Uterus (tissue), 4 donors: Measurements from ENCODE around the gene TMEM106C. TPM values are rescaled to one million over a fixed set of nuclear protein-coding genes. Genes with fewer than 3 reads are reported as not detected.

ENCODE experiments used
- DNase-seq, 2 donors: peaks; one replicate each; pipeline ENCODE4 v3.0.0-alpha.2; 2019 to 2020
- H3K27ac ChIP-seq, 2 donors: fragments of 200-600 bp; sonication (generic); 1 replicate in 1 of 2; 2 replicates in 1 of 2; pipeline ENCODE4 v1.5.1; 2016 to 2018
- H3K27me3 ChIP-seq, 2 donors: fragments of 200-600 bp; sonication (generic); one replicate each; pipeline ENCODE4 v1.5.1; 2018 to 2019; ENCODE audit warnings: control low read depth in 1 of 2
- H3K36me3 ChIP-seq, 2 donors: fragments of 200-600 bp; sonication (generic); one replicate each; pipeline ENCODE4 v1.5.1; 2019; ENCODE audit warnings: control low read depth in 1 of 2
- H3K4me1 ChIP-seq, 2 donors: fragments of 200-600 bp; sonication (generic); one replicate each; pipeline ENCODE4 v1.5.1; 2018 to 2019; ENCODE audit warnings: control low read depth in 1 of 2
- H3K4me3 ChIP-seq, 2 donors: fragments of 200-600 bp; sonication (generic); 1 replicate in 1 of 2; 2 replicates in 1 of 2; pipeline ENCODE4 v1.5.1; 2018 to 2019; ENCODE audit warnings: mild to moderate bottlenecking in 1 of 2
- H3K9me3 ChIP-seq, 2 donors: fragments of 200-600 bp; sonication (generic); one replicate each; pipeline ENCODE4 v1.5.1; 2019; ENCODE audit warnings: control low read depth in 1 of 2
- POLR2A ChIP-seq, 2 donors: fragments of 450-650 bp; IDR thresholded peaks; one replicate each; pipeline ENCODE4 v1.6.1; 2016; ENCODE audit warnings: antibody characterized with exemption in 2 of 2, mild to moderate bottlenecking in 1 of 2, moderate library complexity in 1 of 2
- intact Hi-C: fragments of 100-400 bp; cut with DNase I; formaldehyde crosslinking; loops from one replicate; pipeline ENCODE4 v1.15.1; 2023; ENCODE audit warnings: low total_unique reads
- total RNA-seq, 4 donors: library from RNA; depleted of rRNA in 3 of 4; stranded (reverse); fragments of >200 nt in 3 of 4; gene quantifications; one replicate each; pipeline versions ENCODE4 v1.1.0 to v1.2.4, GENCODE V29; 2014 to 2023
- TF ChIP-seq, protein P1 (sequence below), 4 experiments: fragments of 200-600 bp in 2 of 4; fragments of 450-650 bp in 2 of 4; sonication (generic) in 2 of 4; IDR thresholded peaks; one replicate each; pipeline ENCODE4 v1.5.1; 2016 to 2019; ENCODE audit warnings: antibody characterized with exemption in 4 of 4, mild to moderate bottlenecking in 2 of 4, moderate library complexity in 1 of 4
- donor health status: DM: yes; HTN: yes; CAD: no.

The TMEM106C gene
- total RNA-seq, 4 donors from 2014 or later = 54.9 to 157 (median 77.6) TPM

DNA sequence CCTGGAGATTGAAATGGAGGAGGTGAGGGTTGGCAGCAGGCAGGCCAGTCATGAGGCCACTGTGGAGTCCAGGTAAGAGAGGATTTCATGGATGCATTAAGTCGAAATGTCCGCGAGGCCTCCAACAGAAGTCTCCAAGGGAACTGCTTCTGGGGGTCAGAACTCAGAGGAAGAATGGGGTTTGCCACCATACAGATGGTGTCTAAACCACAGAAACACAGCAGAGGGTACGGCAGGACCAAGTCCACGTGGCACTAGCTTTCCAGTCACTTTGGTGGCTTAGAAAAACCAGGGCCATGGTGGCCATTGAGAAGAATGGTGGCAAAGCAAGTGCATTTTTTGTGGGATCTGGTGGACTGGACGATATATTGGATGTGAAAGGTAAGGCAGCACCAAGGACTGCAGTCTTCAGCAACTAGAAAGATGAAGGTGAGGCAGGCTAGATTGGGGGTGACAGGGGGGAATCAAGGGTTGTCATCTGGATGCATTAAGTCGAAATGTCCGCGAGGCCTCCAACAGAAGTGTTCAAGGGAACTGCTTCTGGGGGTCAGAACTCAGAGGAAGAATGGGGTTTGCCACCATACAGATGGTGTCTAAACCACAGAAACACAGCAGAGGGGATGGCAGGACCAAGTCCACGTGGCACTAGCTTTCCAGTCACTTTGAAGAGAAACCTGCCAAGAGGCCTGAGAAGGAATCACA, 22.5 kb upstream of the TMEM106C start:
- TF ChIP-seq POLR2A (IDR thresholded peaks at IDR 0.05) = no peak
- TF ChIP-seq, protein P1, sequence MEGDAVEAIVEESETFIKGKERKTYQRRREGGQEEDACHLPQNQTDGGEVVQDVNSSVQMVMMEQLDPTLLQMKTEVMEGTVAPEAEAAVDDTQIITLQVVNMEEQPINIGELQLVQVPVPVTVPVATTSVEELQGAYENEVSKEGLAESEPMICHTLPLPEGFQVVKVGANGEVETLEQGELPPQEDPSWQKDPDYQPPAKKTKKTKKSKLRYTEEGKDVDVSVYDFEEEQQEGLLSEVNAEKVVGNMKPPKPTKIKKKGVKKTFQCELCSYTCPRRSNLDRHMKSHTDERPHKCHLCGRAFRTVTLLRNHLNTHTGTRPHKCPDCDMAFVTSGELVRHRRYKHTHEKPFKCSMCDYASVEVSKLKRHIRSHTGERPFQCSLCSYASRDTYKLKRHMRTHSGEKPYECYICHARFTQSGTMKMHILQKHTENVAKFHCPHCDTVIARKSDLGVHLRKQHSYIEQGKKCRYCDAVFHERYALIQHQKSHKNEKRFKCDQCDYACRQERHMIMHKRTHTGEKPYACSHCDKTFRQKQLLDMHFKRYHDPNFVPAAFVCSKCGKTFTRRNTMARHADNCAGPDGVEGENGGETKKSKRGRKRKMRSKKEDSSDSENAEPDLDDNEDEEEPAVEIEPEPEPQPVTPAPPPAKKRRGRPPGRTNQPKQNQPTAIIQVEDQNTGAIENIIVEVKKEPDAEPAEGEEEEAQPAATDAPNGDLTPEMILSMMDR (IDR thresholded peaks at IDR 0.05) = no peak
- no peak for DNase-seq
- H3K9me3 ChIP-seq = no peaks in the 10 kb centered on the region
- H3K27me3 ChIP-seq = no peaks in the 10 kb centered on the region
- H3K4me1 ChIP-seq = no peaks in the 10 kb centered on the region
- intact Hi-C loops = no loop called here
- no peaks in the 10 kb centered on the region for H3K36me3 ChIP-seq
- H3K4me3 ChIP-seq = no peak overlapping the region
- no peak overlapping the region for H3K27ac ChIP-seq

DNA sequence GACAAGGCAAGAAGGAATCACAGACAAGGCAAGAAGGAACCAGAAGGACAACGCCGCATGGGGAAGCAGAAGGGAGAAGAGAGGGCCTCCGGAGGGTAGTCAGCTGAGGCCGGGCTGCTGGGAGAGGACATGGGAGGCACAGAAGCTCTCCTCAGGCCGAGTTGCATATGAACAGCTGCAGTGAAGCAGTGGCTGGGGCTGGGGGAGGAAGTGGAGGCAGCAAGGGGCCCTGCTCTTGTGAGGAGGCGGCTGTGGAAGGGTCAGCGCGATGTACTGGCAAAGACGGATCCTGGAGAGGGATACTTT, 22.0 kb upstream of the TMEM106C start:
- TF ChIP-seq, protein P1 (IDR thresholded peaks at IDR 0.05) = no peak
- TF ChIP-seq POLR2A (IDR thresholded peaks at IDR 0.05) = no peak
- Histone ChIP-seq H3K4me1 (no peaks in the 10 kb centered on the region), H3K27ac (no peak overlapping the region), H3K27me3 (no peaks in the 10 kb centered on the region), H3K36me3 (no peaks in the 10 kb centered on the region), H3K4me3 (no peak overlapping the region), H3K9me3 (no peaks in the 10 kb centered on the region)
- DNase-seq = no peak
- intact Hi-C loops = no loop called here

DNA sequence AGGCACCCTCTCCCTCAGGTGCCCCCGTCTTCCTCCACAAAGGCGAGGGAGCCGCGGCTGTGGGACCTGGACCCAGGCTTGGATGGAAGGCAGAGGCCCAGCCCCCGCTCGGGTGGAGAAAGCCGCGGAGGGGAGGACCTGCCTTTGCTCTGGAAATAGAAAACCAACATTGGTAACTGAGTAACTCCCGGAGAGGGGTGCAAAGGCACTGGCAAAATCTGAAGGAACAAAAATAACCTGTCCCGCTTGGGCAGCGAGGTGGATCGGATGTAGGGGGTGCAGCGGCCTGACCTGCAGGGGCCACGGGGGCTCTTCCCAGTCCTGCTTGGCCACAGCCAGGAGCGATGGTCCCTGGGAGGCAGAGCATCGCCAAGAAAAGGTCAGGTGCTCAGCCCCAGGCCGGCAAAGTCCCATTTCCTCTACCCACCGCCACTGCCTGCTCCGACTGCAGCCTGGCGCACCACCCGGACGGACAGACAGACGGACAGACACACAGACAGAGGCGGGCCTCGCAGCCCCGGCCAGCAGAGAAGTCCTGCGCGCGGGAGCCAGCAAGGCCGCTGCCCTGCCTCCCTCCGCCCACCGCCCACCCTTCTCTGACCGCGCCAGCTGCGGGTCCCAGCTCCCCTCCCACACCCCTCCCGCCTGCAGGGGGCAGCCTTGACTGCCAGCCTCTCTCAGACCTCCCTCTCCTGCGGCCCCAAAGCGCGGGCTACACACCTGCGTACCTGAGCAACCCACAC, 21.4 kb upstream of the TMEM106C start:
- Histone ChIP-seq H3K4me1 (no peaks in the 10 kb centered on the region), H3K36me3 (no peaks in the 10 kb centered on the region), H3K27me3 (no peaks in the 10 kb centered on the region), H3K4me3 (no peak overlapping the region), H3K27ac (no peak overlapping the region), H3K9me3 (no peaks in the 10 kb centered on the region)
- intact Hi-C loops = no loop called here
- TF ChIP-seq, protein P1 (IDR thresholded peaks at IDR 0.05) = peak in 1 of 4 experiments; percentile 10
- TF ChIP-seq POLR2A (IDR thresholded peaks at IDR 0.05) = no peak
- DNase-seq = no peak

DNA sequence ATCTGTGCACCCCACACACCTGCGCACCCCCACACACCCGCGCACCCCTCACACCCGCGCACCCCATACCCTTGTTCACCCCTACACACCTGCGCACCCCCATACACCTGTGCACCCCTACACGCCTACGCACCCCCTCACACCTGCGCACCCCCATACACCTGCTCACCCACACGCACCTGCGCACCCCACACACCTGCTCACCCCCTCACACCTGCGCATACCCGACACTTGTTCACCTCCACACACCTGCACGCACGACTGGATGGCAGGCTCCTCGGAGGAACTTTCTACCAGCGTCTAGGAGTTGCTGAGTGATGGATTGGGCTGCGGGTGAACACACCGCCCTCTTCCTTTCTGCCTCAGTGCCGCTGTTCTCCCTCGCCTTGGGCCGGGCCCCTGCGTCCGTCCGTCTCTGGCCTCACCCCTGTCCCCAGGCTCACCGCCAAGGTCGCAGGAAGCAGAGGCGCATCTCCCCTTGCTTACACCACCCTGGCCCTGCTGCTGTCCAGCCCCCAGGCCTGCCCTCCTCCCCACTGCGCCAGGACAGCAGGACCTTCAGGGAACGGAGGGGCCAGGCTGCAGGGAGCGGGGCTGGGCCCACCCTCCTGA, 20.7 kb upstream of the TMEM106C start:
- intact Hi-C loops = no loop called here
- no peak for DNase-seq
- H3K36me3 ChIP-seq = no peaks in the 10 kb centered on the region
- H3K4me3 ChIP-seq = no peak overlapping the region
- no peaks in the 10 kb centered on the region for H3K27me3 ChIP-seq
- TF ChIP-seq, protein P1 (IDR thresholded peaks at IDR 0.05) = no peak
- TF ChIP-seq POLR2A (IDR thresholded peaks at IDR 0.05) = no peak
- H3K27ac ChIP-seq = no peak overlapping the region
- no peaks in the 10 kb centered on the region for H3K9me3 ChIP-seq
- H3K4me1 ChIP-seq = no peaks in the 10 kb centered on the region
